Heart right ventricle (tissue), 16 donors: ENCODE measurements around the gene SF3B3. TPM values are rescaled to one million over a fixed set of nuclear protein-coding genes. Genes with fewer than 3 reads are reported as not detected.

Source experiments
- ATAC-seq, 8 donors: fragments of 200-7000 bp; cut with Tn5 transposase; one replicate each; pipeline ENCODE4 v1.9.1; 2020; ENCODE audit warnings: mild to moderate bottlenecking in 8 of 8, moderate library complexity in 8 of 8, moderate number of reproducible peaks in 1 of 8
- DNase-seq, 2 donors: peaks; one replicate each; pipeline ENCODE4 v3.0.0-alpha.2; 2020
- H3K27ac ChIP-seq, 10 donors: fragments of 200-600 bp; sonication (generic) in 2 of 10; one replicate each; pipeline versions ENCODE4 v1.5.0 to v1.8.0; 2020 to 2022; ENCODE audit warnings: mild to moderate bottlenecking in 3 of 10
- H3K27me3 ChIP-seq, 7 donors: fragments of 200-600 bp; one replicate each; pipeline ENCODE4 v1.8.0; 2021 to 2022; ENCODE audit warnings: mild to moderate bottlenecking in 2 of 7
- H3K36me3 ChIP-seq, 9 donors: fragments of 200-600 bp; sonication (generic) in 1 of 9; one replicate each; pipeline versions ENCODE4 v1.5.0 to v1.8.0; 2020 to 2022; ENCODE audit warnings: mild to moderate bottlenecking in 2 of 9
- H3K4me1 ChIP-seq, 9 donors: fragments of 200-600 bp; sonication (generic) in 1 of 9; one replicate each; pipeline versions ENCODE4 v1.5.0 to v1.8.0; 2020 to 2022; ENCODE audit warnings: mild to moderate bottlenecking in 4 of 9
- H3K4me3 ChIP-seq, 10 donors: fragments of 200-600 bp; sonication (generic) in 2 of 10; one replicate each; pipeline versions ENCODE4 v1.5.0 to v1.8.0; 2020 to 2022; ENCODE audit warnings: mild to moderate bottlenecking in 7 of 10, moderate library complexity in 2 of 10
- H3K9me3 ChIP-seq, 11 donors: fragments of 200-600 bp in 10 of 11; sonication (generic) in 2 of 11; one replicate each; pipeline versions ENCODE4 v1.5.0 to v1.8.0; 2013 to 2022; ENCODE audit warnings: mild to moderate bottlenecking in 2 of 11, control low read depth in 1 of 11, moderate library complexity in 1 of 11
- WGBS, 2 donors: extraction: QIAGEN DNeasy Blood & Tissue Kit; methylation state at CpG; one replicate each; pipeline ENCODE4 v1.1.7; 2013; ENCODE audit warnings: inconsistent platforms in 1 of 2; 5-methylcytosine and 5-hydroxymethylcytosine counted together
- intact Hi-C, 10 donors: fragments of 100-400 bp; cut with DNase I; formaldehyde crosslinking; loops; one replicate each; pipeline versions ENCODE4 v1.11.1 to v1.14.2; 2022
- polyA plus RNA-seq, 2 donors: library from polyadenylated mRNA; stranded (reverse); fragments of 200-250 nt; gene quantifications; one replicate each; pipeline ENCODE4 v1.2.3, GENCODE V29; 2013
- total RNA-seq, 10 donors: library from RNA; stranded (reverse); fragmentation: NEBNext Ultra II Directional in 3 of 10; extraction: Animal tissue kit (Norgen Biotek cat#: 25700) in 3 of 10; gene quantifications; one replicate each; pipeline versions ENCODE4 v1.2.1 to v1.2.4, GENCODE V29; 2021 to 2023
- TF ChIP-seq, protein P1 (sequence below), 9 donors: fragments of 200-600 bp; sonication (generic) in 2 of 9; IDR thresholded peaks; one replicate each; pipeline versions ENCODE4 v1.5.0 to v1.8.0; 2021 to 2022; ENCODE audit warnings: antibody characterized with exemption in 9 of 9, mild to moderate bottlenecking in 5 of 9, moderate library complexity in 1 of 9
- donor health status: Arrhythmogenic right ventricular cardiomyopathy.
- donor health status: ischemic (EF 13 %, LVEDD 7.1; RV severe dilation, severe dysfunction).
- donor health status: healthy with polysubstance abuse.
- donor health status: DM: no; HTN: yes; CAD: no.
- donor health status: DM: no; HTN: no; CAD: no.
- donor health status: ischemic (EF 25% LVEDD 6.9; RV normal size, moderate dysfunction).
- donor health status: ischemic (EF 25% LVEDD 5.7; RV mildly dilated, moderate dysfunction).
- donor health status: healthy.
- donor health status: DM: yes; HTN: yes; CAD: no.
- donor health status: Ischemic cardiomyopathy.
- donor health status: ischemic (EF 35%, LVEDD 5.7; RV mildly dilated, moderate dysfunction).
- donor health status: nonischemic (EF 11% LVEDD 7.7; RV severe dilation, severe dysfunction).
- donor health status: DM: yes; HTN: yes; CAD: no.
- donor health status: PGD.
- donor health status: ischemic (EF 29% LVEDD 5.4; RV normal size, mild dysfunction).
- donor health status: nonischemic (EF 23%, LVEDD 6.1; RV moderate dilation, normal function).

SF3B3 gene
- total and polyA plus RNA-seq, 12 donors, result 45.4 to 188 (median 159) TPM

DNA sequence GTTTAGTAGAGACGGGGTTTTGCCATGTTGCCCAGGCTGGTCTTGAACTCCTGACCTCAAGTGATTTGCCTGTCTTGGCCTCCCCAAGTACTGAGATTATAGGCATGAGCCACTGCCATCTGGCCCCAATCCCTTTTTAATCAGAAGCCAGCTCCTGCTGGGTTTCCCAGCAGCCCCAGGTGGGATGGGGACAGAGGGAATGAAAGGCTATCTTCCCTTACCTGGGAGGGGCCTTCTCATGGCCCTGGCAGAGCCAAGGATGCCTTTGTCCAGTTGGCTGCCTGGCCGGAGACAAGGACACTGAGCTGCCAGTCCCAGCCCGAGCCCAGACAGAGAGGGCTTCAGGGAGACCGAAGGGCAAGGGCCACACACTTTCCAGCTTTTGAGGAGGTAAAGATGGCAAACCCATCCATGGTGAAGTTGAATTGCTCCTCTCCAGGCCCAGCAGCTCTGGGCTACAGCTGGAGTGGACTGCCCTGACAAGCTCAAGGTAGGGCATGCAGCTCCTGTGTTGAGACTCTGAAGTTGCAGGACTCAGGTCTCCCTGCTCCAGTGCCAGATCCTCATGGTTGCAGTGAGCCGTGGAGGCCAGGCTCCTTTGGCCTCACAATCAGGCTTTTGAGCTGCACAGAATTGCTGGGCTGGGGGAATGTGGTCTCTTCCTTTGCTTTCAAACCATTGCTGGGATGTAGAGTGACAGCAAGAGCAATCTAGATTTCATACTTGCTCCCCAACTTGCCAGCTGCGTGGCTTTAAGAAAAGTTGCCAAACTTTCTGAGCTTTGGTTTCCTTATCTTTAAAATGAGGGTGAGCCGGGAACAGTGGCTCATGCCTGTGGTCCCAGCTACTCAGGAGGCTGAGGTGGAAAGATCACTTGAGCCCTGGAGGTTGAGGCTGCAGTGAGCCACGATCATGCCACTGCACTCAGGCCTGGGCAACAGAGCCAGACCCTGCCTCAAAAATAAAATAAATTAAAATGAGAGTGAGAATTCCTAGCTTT, 78.3 kb downstream of the SF3B3 start:
- DNase-seq (no peak), ATAC-seq (no peak)
- Histone ChIP-seq H3K27ac (no peak overlapping the region), H3K27me3 (no peaks in the 10 kb centered on the region), H3K9me3 (no peaks in the 10 kb centered on the region), H3K36me3 (no peaks in the 10 kb centered on the region), H3K4me1 (no peaks in the 10 kb centered on the region), H3K4me3 (no peak overlapping the region)
- 80 to 81% methylated on average over 8 of the region's 8 CpGs for whole genome bisulfite sequencing, 2 donors
- intact Hi-C loops, result loop anchor here in 1 of 10 donors (5.0 kb wide), 1 partner anchor 35 kb away; no protein-coding TSS in a partner anchor
- TF ChIP-seq, protein P1, sequence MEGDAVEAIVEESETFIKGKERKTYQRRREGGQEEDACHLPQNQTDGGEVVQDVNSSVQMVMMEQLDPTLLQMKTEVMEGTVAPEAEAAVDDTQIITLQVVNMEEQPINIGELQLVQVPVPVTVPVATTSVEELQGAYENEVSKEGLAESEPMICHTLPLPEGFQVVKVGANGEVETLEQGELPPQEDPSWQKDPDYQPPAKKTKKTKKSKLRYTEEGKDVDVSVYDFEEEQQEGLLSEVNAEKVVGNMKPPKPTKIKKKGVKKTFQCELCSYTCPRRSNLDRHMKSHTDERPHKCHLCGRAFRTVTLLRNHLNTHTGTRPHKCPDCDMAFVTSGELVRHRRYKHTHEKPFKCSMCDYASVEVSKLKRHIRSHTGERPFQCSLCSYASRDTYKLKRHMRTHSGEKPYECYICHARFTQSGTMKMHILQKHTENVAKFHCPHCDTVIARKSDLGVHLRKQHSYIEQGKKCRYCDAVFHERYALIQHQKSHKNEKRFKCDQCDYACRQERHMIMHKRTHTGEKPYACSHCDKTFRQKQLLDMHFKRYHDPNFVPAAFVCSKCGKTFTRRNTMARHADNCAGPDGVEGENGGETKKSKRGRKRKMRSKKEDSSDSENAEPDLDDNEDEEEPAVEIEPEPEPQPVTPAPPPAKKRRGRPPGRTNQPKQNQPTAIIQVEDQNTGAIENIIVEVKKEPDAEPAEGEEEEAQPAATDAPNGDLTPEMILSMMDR (IDR thresholded peaks at IDR 0.05), result no peak

DNA sequence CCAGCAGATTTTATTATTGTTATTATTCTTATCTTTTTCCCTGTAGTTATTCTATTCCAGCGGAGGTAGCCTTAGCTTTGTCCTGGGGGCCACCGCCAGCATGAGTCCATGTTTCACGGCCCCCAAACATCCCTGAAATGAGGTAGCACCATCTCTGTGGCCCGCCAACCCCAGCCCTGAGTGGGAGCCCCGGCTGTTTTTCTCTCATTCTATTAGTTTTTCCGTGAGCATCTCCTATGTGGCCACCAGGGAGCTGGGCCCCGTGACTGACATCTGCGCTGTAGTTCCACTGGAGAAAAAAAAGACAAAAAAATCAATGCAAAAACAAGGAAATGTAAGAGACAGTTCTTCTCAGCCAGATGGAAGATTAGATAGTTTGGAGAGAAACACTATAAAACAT, 79.2 kb downstream of the SF3B3 start:
- no peak overlapping the region for H3K27ac ChIP-seq
- no peaks in the 10 kb centered on the region for H3K9me3 ChIP-seq
- no peak overlapping the region for H3K4me3 ChIP-seq
- no peaks in the 10 kb centered on the region for H3K4me1 ChIP-seq
- TF ChIP-seq, protein P1 (IDR thresholded peaks at IDR 0.05), result no peak
- intact Hi-C loops, result loop anchor here in 1 of 10 donors (5.0 kb wide), 1 partner anchor 34 kb away; no protein-coding TSS in a partner anchor
- ATAC-seq (peak in 2 of 8 donors; percentile 53 to 58), DNase-seq (no peak)
- H3K36me3 ChIP-seq, result no peaks in the 10 kb centered on the region
- no peaks in the 10 kb centered on the region for H3K27me3 ChIP-seq
- WGBS, 2 donors, result 71 to 77% methylated on average over 8 of the region's 8 CpGs

DNA sequence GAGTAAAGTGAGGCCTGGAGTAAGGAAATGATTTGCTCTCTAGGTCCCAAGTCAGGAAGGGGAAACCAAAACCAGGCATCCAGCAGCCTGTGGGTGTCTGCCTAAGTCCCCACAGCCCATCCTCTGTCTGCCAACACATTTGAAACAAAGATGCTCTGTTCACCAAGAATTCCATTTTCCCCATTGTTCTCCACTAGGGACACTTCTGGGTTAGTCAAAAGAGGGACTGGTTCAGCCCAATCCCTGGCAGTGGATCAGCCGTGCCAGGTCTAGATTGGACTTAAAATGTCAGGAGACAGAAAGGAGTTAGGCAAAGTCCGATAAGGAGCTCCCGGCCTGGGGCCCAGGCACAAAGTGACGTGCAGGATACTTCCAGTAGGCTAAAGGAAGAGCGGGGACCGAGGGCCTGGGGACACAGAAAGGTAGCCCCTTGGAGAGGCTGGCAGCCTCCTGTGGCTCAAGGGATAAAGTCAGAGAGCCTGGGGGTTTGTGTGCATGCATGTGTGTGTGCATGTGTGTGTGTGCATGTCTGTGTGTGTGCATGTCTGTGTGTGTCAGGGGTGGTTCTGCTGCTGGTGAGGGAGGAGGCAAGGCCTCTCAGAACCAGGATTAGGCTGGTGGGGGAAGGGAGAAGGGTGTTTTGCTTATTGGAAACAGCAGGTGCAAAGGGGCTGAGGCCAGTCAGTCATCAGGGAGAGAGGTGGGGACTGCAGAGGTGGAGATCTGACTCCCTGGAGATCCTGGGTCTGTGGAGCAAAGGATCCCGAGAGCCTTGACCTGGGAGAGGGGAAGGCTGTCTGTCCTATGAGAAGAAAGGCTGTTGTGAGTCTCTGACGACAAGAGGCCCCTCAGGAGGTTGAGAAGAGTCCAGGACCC, 81.0 kb downstream of the SF3B3 start:
- WGBS, 2 donors, result 83 to 85% methylated on average over 8 of the region's 8 CpGs
- Histone ChIP-seq H3K27me3 (no peaks in the 10 kb centered on the region), H3K4me1 (peaks cover 0 to 1% (median 0%) of the 10 kb centered on the region in 9 donors), H3K36me3 (no peaks in the 10 kb centered on the region), H3K9me3 (no peaks in the 10 kb centered on the region), H3K4me3 (no peak overlapping the region), H3K27ac (no peak overlapping the region)
- DNase-seq (no peak), ATAC-seq (no peak)
- intact Hi-C loops, result loop anchor here in 1 of 10 donors (5.0 kb wide), 1 partner anchor 33 kb away; no protein-coding TSS in a partner anchor
- TF ChIP-seq, protein P1 (IDR thresholded peaks at IDR 0.05), result no peak

DNA sequence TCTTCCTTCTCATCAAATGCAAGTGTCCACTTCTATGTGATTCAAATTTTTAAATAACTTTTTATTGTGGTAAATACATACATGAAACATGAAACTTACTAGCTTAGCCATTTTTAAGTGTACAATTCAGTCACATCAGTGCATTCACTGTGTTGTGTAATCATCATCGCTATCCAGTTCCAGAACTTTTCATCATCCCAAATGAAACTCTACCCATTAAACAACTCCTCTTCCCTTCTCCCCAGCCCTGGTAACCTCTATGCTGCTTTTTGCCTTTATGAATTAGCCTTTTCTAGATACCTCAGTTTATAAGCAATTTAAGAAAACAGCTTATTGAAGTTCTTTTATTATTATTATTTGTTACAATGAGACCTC, 81.7 kb downstream of the SF3B3 start:
- WGBS, 2 donors, result 76 to 83% methylated on average over 1 of the region's 1 CpG
- DNase-seq, result no peak
- Histone ChIP-seq H3K4me3 (no peak overlapping the region), H3K27me3 (no peaks in the 10 kb centered on the region), H3K36me3 (no peaks in the 10 kb centered on the region), H3K9me3 (no peaks in the 10 kb centered on the region), H3K4me1 (peaks cover 0 to 7% (median 4%) of the 10 kb centered on the region in 9 donors), H3K27ac (no peak overlapping the region)
- no peak for ATAC-seq
- intact Hi-C loops, result no loop called here
- TF ChIP-seq, protein P1 (IDR thresholded peaks at IDR 0.05), result no peak
